BJ (cell line): Measurements from ENCODE around the gene PRDX5. TPM values are rescaled to one million over a fixed set of nuclear protein-coding genes. Genes with fewer than 3 reads are reported as not detected.

Experiments used
- CTCF ChIA-PET: fragments of 350-600 bp; formaldehyde crosslinking; extraction: SDS; loops from one replicate; lab custom pipeline; 2021; ENCODE audit warnings: antibody characterized with exemption, inconsistent platforms; lab: Yijun Ruan, JAX
- POLR2A ChIA-PET: fragments of 300-600 bp; sonication (Branson Sonifier 250); formaldehyde crosslinking; extraction: SDS; loops from one replicate; lab custom pipeline; 2021; ENCODE audit warnings: antibody characterized with exemption; lab: Charles Lee
- DNase-seq: peaks from one replicate; pipeline ENCODE4 v3.0.0-alpha.2; 2011; ENCODE audit warnings: low read depth
- H3K27me3 ChIP-seq: 2 replicates; pipeline ENCODE4 v1.6.0; 2011; ENCODE audit warnings: low read length; ENCODE audit not compliant: control insufficient read depth, insufficient read depth
- H3K36me3 ChIP-seq: 2 replicates; pipeline ENCODE4 v1.5.1; 2011; ENCODE audit warnings: low read length; ENCODE audit not compliant: control insufficient read depth, insufficient read depth
- H3K4me3 ChIP-seq: 2 replicates; pipeline ENCODE4 v1.5.1; 2011; ENCODE audit warnings: low read depth, mild to moderate bottlenecking, control low read depth, low read length
- CTCF ChIP-seq: IDR thresholded peaks from 2 replicates; pipeline ENCODE4 v1.5.1; 2011; ENCODE audit warnings: low read depth, mild to moderate bottlenecking, control low read depth, inconsistent platforms, low read length, moderate library complexity; ENCODE audit not compliant: insufficient read depth
- polyA plus RNA-seq: library from polyadenylated mRNA; depleted of rRNA; stranded (reverse); fragments of >200 nt; gene quantifications from 2 replicates; pipeline ENCODE4 v1.2.3, GENCODE V29; 2011

The PRDX5 gene
- polyA plus RNA-seq, 1 experiment, result 398 TPM

- H3K27me3 ChIP-seq, result no peaks in the 10 kb centered on the region
- POLR2A ChIA-PET, result no interaction called here
- peak overlapping the region; percentile 89 for H3K4me3 ChIP-seq
- no peak for DNase-seq
- peaks cover 16% of the 10 kb centered on the region for H3K36me3 ChIP-seq
- CTCF ChIA-PET, result interaction anchor here (0.7 to 1.8 kb wide), 3 partner anchors 55 to 156 kb away, joined by 4 to 5 read pairs (median 4); no protein-coding TSS in a partner anchor
- TF ChIP-seq CTCF, result no peak
Observed at GRCh38 chr11:64359712-64360445, 42.0 kb downstream of the PRDX5 start.

- no peak for DNase-seq
- Histone ChIP-seq H3K4me3 (no peak overlapping the region), H3K36me3 (peaks cover 21% of the 10 kb centered on the region), H3K27me3 (no peaks in the 10 kb centered on the region)
- no peak for TF ChIP-seq CTCF
- ChIA-PET POLR2A (no interaction called here), CTCF (interaction anchor here (0.7 to 0.9 kb wide), 2 partner anchors 29 to 60 kb away, joined by 4 to 5 read pairs; no protein-coding TSS in a partner anchor)
Observed at GRCh38 chr11:64360448-64360921, 42.6 kb downstream of the PRDX5 start.

GRCh38 chr11:64361659-64362058, 43.7 kb downstream of the PRDX5 start:
- Histone ChIP-seq H3K4me3 (no peak overlapping the region), H3K27me3 (no peaks in the 10 kb centered on the region), H3K36me3 (peaks cover 23% of the 10 kb centered on the region)
- DNase-seq, result no peak
- no peak for TF ChIP-seq CTCF
- CTCF ChIA-PET, result no interaction called here
- POLR2A ChIA-PET, result no interaction called here

- TF ChIP-seq CTCF, result no peak
- peaks cover 24% of the 10 kb centered on the region for H3K36me3 ChIP-seq
Observed at GRCh38 chr11:64362339-64362738, 44.4 kb downstream of the PRDX5 start.

GRCh38 chr11:64364435-64364834, 46.5 kb downstream of the PRDX5 start:
- CTCF ChIA-PET, result interaction anchor here (1.2 kb wide), 1 partner anchor 13 kb away, joined by 3 read pairs; no protein-coding TSS in a partner anchor
- no peaks in the 10 kb centered on the region for H3K27me3 ChIP-seq
- H3K4me3 ChIP-seq, result no peak overlapping the region
- no peak for TF ChIP-seq CTCF
- POLR2A ChIA-PET, result no interaction called here
- H3K36me3 ChIP-seq, result peaks cover 30% of the 10 kb centered on the region
- DNase-seq, result no peak

More at GRCh38 chr11:64362339-64362738, 44.4 kb downstream of the PRDX5 start:
- ChIA-PET POLR2A (no interaction called here), CTCF (no interaction called here)
- Histone ChIP-seq H3K4me3 (no peak overlapping the region), H3K27me3 (no peaks in the 10 kb centered on the region)
- DNase-seq, result no peak
